Stimulated activated CD4-positive, alpha-beta T cell treated with anti-CD3 and anti-CD28 coated beads, Interleukin-1b, Interleukin-23, amount 100 ng/mL, for 24 hours (primary cell): ENCODE data around the gene SETD3.

Experiments
- DNase-seq, 4 experiments: peaks; one replicate each; pipeline ENCODE4 v3.0.0-alpha.2; 2020; ENCODE audit warnings: low read depth in 4 of 4, low spot score in 1 of 4

The SETD3 gene

GRCh38 chr14:99497894-99498293, 17.2 kb upstream of the SETD3 start:
- no peak for DNase-seq

GRCh38 chr14:99497341-99497740, 16.7 kb upstream of the SETD3 start:
- no peak for DNase-seq

GRCh38 chr14:99484106-99484505, 3.4 kb upstream of the SETD3 start:
- DNase-seq, result no peak

- no peak for DNase-seq
These were observed 1.1 kb upstream of the SETD3 start for GRCh38 chr14:99481745-99482099.

- DNase-seq, result peak; percentile 99 to 100 (median 100)
These were observed 472 bp upstream of the SETD3 start, which contains the start of gene CCNK for GRCh38 chr14:99480917-99481744. Gene CCNK (plus strand): TSS chr14:99481409. CDS start chr14:99492678, 11,269 bp downstream.

GRCh38 chr14:99479160-99479905, 1.3 kb downstream of the SETD3 start:
- DNase-seq, result no peak

- no peak for DNase-seq
These were observed 2.5 kb downstream of the SETD3 start for GRCh38 chr14:99478128-99478527.

GRCh38 chr14:99476864-99477263, 3.8 kb downstream of the SETD3 start:
- no peak for DNase-seq

GRCh38 chr14:99475660-99476059, 5.0 kb downstream of the SETD3 start:
- no peak for DNase-seq

GRCh38 chr14:99475179-99475578, 5.5 kb downstream of the SETD3 start:
- DNase-seq, result no peak

GRCh38 chr14:99473458-99473857, 7.2 kb downstream of the SETD3 start:
- no peak for DNase-seq

- DNase-seq, result no peak
These were observed 7.7 kb downstream of the SETD3 start for GRCh38 chr14:99472937-99473336.

- DNase-seq, result no peak
These were observed 8.9 kb downstream of the SETD3 start for GRCh38 chr14:99471731-99472130.

GRCh38 chr14:99468836-99469592, 11.6 kb downstream of the SETD3 start:
- no peak for DNase-seq

- no peak for DNase-seq
These were observed 12.6 kb downstream of the SETD3 start for GRCh38 chr14:99468081-99468480.

- no peak for DNase-seq
These were observed 13.2 kb downstream of the SETD3 start for GRCh38 chr14:99467336-99468078.

GRCh38 chr14:99466758-99467157, 13.9 kb downstream of the SETD3 start:
- DNase-seq, result no peak

- DNase-seq, result no peak
These were observed 15.4 kb downstream of the SETD3 start for GRCh38 chr14:99465288-99465687.

- no peak for DNase-seq
These were observed 16.7 kb downstream of the SETD3 start for GRCh38 chr14:99463974-99464373.

GRCh38 chr14:99462210-99462609, 18.4 kb downstream of the SETD3 start:
- DNase-seq, result no peak
